ENCODE data around the gene RPS14.

The RPS14 gene

GRCh38 chr5:150398722-150399523 is 50.6 kb downstream of the RPS14 start:
- DNase-seq: no peak

DNA sequence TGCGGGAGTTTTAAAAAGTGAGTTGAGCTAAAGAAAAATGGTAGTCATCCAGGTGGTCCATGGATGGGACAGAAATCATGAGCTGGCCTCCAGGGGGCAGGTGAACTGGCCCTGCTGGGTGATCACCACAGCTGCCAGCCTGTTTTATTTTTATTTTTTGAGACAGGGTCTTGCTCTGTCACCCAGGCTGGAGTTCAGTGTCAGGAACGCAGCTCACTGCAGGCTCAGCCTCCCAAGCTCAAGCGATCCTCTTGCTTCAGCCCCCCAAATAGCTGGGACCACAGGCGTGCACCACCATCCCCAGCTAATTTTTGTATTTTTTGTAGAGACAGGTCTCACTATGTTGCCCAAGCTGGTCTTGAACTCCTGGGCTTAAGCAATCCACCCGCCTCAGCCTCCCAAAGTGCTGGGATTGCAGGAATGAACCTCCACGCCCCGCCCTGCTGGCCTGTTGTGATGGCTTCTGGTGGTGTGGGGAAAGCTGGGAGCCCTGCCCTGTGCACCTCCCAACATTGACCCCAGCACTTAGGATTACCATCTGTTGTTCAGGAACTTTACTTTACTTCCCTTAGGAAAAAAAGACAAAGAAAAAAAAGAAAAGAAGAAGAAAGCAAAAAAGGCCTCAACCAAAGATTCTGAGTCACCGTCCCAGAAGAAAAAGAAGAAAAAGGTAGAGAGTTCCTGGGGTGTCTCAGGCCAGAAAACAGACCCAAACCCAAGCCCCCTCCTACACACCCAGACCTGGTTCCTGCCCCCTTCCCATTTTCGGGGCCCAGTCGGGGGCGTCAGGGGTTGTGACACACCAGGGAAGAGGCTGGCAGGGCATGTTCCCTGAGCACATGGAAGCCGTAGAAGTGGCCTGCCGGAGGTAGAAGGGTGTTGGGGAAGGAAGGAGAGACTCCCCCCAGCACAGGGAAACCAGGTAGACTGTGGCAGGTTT is 51.5 kb downstream of the RPS14 start:
- no peak for DNase-seq

DNA sequence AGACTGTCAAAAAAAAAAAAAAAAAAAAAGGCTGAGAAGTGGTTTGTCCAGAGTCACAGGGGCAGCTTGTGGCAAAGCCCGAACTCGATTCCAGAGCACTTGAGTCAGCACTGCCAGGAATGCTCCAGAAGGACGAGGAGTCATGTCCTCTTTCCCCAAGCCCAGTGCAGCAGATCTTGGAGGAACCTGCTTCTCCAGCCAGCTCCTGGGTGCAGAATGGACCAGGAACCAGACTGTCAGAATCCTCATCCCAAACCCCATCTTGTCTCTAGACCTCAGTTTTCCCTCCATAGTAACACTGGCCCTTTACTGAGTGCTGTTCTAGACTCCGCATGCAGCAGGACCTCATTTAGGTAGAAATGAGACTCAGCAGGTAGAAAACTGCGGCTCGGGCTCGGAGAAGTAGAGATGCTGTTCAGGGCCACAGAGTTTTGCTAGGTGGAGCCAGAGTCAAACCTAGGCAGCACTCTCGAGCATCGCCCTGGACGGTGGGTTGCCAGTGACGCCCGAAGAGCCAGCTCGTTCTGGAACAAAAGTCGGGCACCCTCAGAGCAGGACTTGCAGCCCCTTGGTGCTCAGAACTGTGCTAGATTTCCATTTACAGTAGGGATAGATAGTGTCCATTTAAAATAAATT is 52.3 kb downstream of the RPS14 start:
- no peak for DNase-seq

- DNase-seq: no peak
These were observed 53.3 kb downstream of the RPS14 start for GRCh38 chr5:150396267-150396666.

DNA sequence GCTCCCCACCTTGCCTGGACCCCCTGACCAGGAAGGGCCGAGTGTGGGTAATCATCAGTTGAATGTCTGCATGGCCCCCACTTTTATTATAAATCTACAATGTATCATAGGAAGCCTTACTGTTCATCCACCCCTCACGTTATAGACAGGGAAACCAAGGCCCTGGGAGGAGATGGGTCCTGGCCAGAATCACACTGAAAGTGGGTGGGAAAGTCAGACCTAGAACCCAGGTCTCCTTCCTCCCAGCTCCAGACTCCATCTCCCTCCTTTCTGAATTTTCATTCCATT is 53.9 kb downstream of the RPS14 start:
- DNase-seq: no peak

DNA sequence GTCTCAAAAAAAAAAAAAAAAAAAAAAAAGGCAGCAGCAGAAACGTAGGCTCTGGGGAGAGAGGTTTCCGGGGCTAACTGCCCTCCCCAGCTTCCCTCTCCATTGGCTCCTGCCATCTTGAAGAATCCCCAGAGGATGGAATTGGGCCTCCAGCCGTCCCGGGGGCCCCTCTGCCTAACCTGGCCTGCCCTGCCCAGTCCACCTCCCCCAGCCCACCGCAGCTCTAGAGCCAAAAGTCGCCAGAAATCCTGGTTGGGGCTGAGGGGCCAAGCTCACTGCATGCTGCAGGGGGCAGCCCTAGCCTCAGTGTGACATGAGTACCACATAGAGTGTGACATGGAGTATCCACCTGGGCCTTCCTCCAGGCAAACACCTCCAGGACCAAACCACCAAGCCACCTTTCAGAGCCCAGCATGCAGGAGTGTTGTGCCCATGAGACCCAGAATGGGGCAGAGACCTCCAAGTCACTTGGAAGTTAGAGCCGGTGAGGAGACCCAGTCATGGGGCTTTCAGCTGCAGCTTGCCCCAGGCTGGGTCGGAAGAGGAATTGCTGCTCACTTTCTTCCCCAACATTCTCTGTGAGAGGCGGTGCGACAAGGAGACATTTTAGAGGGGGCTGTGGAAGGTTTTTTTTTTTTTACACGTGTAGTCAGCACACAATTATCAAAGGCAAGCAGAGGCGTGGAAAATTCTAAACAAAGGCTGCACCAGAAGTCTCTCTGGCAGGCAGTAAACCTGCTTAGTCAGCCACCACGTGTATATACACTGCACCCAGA is 54.4 kb downstream of the RPS14 start:
- no peak for DNase-seq

DNA sequence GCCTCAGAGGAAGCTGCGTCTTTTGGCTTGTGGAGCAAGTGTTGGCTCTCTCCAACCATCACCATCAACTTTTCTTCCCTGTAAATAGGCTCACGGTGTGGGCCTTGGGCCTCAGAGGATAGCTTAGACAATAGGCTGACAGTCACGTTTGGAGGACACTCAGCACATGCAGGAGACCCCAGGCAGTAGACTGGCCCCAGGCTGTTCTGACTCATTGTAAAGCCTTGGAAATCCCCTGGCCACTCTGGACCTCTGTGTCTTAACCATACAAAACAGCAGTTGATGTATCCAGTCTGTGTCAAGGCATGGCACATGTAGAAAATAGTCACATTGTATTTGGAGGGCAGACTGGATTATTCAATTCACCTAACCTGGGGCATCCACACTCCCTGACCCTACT is 55.4 kb downstream of the RPS14 start:
- no peak for DNase-seq

DNA sequence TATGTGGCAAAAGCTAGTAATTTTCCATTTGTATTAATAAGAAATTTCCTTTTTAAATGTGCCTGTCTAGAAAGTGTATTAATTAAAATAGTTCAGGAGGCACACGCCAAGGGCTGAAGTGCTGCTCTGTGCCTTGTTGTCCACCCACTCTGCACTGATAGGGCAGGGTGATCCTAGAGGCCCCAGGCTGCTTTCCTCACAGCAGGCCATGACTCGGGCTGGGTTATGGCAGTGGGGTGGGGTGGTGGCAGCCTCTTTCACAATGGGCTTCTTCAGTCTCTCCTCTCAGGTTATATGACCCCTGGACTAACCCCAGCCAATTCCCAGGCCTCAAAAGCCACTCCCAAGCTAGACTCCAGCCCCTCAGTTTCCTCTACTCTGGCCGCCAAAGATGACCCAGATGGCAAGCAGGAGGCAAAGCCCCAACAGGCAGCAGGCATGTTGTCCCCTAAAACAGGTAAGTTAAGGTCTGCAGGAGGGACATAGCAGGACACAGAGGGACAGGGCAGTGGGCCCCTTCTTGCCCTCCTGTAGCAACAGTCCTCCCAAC is 56.4 kb downstream of the RPS14 start:
- no peak for DNase-seq

DNA sequence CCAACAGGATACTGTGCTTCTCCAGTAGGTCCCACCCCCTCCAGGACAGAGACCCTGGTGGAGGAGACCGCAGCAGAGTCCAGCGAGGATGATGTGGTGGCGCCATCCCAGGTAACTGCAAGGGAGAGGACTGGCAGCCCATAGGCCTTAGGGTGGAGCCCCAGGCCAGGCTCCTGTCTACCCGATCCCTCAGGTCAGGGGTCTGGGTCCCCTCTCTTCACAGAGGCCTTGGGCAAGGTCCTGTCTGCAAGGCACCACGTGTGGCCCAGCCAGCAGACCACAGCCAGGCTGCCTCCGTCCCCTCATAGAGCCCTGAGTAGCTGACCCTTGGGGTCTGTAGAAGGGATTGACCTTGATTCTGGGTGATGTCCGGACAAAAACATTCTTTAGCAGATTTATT is 56.9 kb downstream of the RPS14 start:
- DNase-seq: no peak

Data from NCI-H524 treated with DMSO at 0.1 percent for 48 hours (cell line).